ENCODE results near the gene TPPP3.

- no peak for TF ChIP-seq EZH2 (IDR thresholded peaks at IDR 0.05; ENCODE audit: borderline replicate concordance, low read depth, low read length, poor library complexity, severe bottlenecking)
- no peak for TF ChIP-seq CTCF (conservative IDR thresholded peaks at IDR 0.05; ENCODE audit: low read depth, low read length)
Measured at GRCh38 chr16:67342616-67343015, 50.7 kb downstream of the TPPP3 start.
